HFFc6 (cell line): ENCODE measurements around the gene ZNF521. TPM values are rescaled to one million over a fixed set of nuclear protein-coding genes. Genes with fewer than 3 reads are reported as not detected.

ENCODE experiments used
- DNase-seq: peaks from one replicate; pipeline ENCODE4 v3.0.0-alpha.2; 2018
- H3K27ac Mint-ChIP-seq: 2 replicates; pipeline ENCODE4 v1.8.0; 2020; ENCODE audit warnings: mild to moderate bottlenecking, mixed read lengths
- H3K27me3 Mint-ChIP-seq: 2 replicates; pipeline ENCODE4 v1.8.0; 2021; ENCODE audit warnings: mild to moderate bottlenecking, moderate library complexity, mixed read lengths; ENCODE audit not compliant: insufficient read depth
- H3K36me3 Mint-ChIP-seq: 2 replicates; pipeline ENCODE4 v1.8.0; 2021; ENCODE audit warnings: low read depth, mixed read lengths
- H3K4me1 Mint-ChIP-seq: 2 replicates; pipeline ENCODE4 v1.8.0; 2020; ENCODE audit warnings: low read depth, mixed read lengths
- H3K4me3 Mint-ChIP-seq: 2 replicates; pipeline ENCODE4 v1.8.0; 2020; ENCODE audit warnings: mild to moderate bottlenecking, moderate library complexity, mixed read lengths
- H3K9me3 Mint-ChIP-seq: 2 replicates; pipeline ENCODE4 v1.8.0; 2020; ENCODE audit warnings: mild to moderate bottlenecking, mixed read lengths
- CTCF ChIP-seq: fragments of 200-600 bp; sonication (generic); IDR thresholded peaks from 2 replicates; pipeline ENCODE4 v1.5.0; 2021; ENCODE audit warnings: antibody characterized with exemption, mild to moderate bottlenecking
- total RNA-seq, 6 experiments: library from RNA; stranded (reverse); fragmentation: NEBNext Ultra II Directional; extraction: Animal tissue kit (Norgen Biotek cat#: 25700); gene quantifications; 2 replicates in 1 of 6; 3 replicates in 5 of 6; pipeline ENCODE4 v1.2.3, GENCODE V29; 2021

ZNF521 gene
- total RNA-seq, 6 experiments from 2014 or later, result 0.27 to 5.3 (median 0.84) TPM

- H3K4me3 Mint-ChIP-seq, result peak overlapping the region; percentile 77
- no peaks in the 10 kb centered on the region for H3K9me3 Mint-ChIP-seq
Measured at GRCh38 chr18:25164848-25165811, 186.8 kb downstream of the ZNF521 start.

GRCh38 chr18:25164211-25164847, 187.6 kb downstream of the ZNF521 start:
- H3K4me3 Mint-ChIP-seq, result peak overlapping the region; percentile 77; the same call in 1 of the 2 replicates
- no peaks in the 10 kb centered on the region for H3K27me3 Mint-ChIP-seq
- H3K9me3 Mint-ChIP-seq, result no peaks in the 10 kb centered on the region
- TF ChIP-seq CTCF, result no peak
- no peaks in the 10 kb centered on the region for H3K36me3 Mint-ChIP-seq
- no peak overlapping the region for H3K27ac Mint-ChIP-seq
- DNase-seq, result no peak
- peaks cover 30% of the 10 kb centered on the region; the same call in 1 of the 2 replicates for H3K4me1 Mint-ChIP-seq

More at GRCh38 chr18:25164848-25165811, 186.8 kb downstream of the ZNF521 start:
- Mint-ChIP-seq H3K27me3 (no peaks in the 10 kb centered on the region), H3K36me3 (no peaks in the 10 kb centered on the region), H3K27ac (peak overlapping the region; percentile 22; the same call in 1 of the 2 replicates), H3K4me1 (peaks cover 38% of the 10 kb centered on the region; the same call in 1 of the 2 replicates)
- no peak for TF ChIP-seq CTCF
- DNase-seq, result peak; percentile 32

GRCh38 chr18:25153426-25153825, 198.5 kb downstream of the ZNF521 start:
- Mint-ChIP-seq H3K9me3 (peaks cover 3% of the 10 kb centered on the region; the same call in 1 of the 2 replicates), H3K27me3 (no peaks in the 10 kb centered on the region; the same call in 1 of the 2 replicates), H3K4me3 (no peak overlapping the region), H3K27ac (no peak overlapping the region), H3K36me3 (peaks cover 9% of the 10 kb centered on the region), H3K4me1 (no peaks in the 10 kb centered on the region)
- TF ChIP-seq CTCF, result no peak
- DNase-seq, result no peak

- H3K36me3 Mint-ChIP-seq, result peaks cover 4% of the 10 kb centered on the region
- peaks cover 3% of the 10 kb centered on the region; the same call in 1 of the 2 replicates for H3K9me3 Mint-ChIP-seq
- no peak for TF ChIP-seq CTCF
- peaks cover 7% of the 10 kb centered on the region; the same call in 1 of the 2 replicates for H3K4me1 Mint-ChIP-seq
- no peak for DNase-seq
- H3K27me3 Mint-ChIP-seq, result no peaks in the 10 kb centered on the region
- no peak overlapping the region for H3K27ac Mint-ChIP-seq
- H3K4me3 Mint-ChIP-seq, result no peak overlapping the region
Measured at GRCh38 chr18:25147877-25148488, 204.0 kb downstream of the ZNF521 start.

DNA sequence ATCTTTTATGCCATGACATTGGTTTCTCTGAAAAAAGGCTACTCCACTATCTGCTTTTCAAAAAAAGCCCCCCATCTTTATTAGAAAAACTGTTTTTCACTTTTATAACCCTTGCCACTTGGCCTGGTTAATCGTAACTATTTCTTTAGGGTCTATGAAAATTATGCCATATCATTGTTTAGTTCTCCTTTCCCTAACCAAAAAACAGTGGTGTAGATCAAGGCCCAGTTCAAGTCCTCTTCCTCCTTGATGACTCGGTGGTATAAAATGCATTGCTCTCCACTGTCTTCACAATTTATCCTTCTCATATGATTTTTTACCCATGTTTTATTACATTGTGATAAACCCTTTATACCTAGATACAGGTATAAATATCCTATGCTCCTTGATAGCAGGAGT, 205.5 kb downstream of the ZNF521 start:
- H3K27me3 Mint-ChIP-seq, result no peaks in the 10 kb centered on the region
- H3K9me3 Mint-ChIP-seq, result no peaks in the 10 kb centered on the region; the same call in 1 of the 2 replicates
- no peak overlapping the region for H3K4me3 Mint-ChIP-seq
- no peak for TF ChIP-seq CTCF
- DNase-seq, result no peak
- H3K4me1 Mint-ChIP-seq, result peaks cover 7% of the 10 kb centered on the region; the same call in 1 of the 2 replicates
- no peak overlapping the region for H3K27ac Mint-ChIP-seq
- H3K36me3 Mint-ChIP-seq, result no peaks in the 10 kb centered on the region
